Ramos (cell line): ENCODE data around the gene RIMS3.
"Not testable (repeated sequence)": the region's sequence is repeated elsewhere in the genome, so short reads cannot be mapped to it uniquely, and the experiment has no call there.

Source experiments
- in situ Hi-C: fragments of 300-500 bp; cut with MboI; formaldehyde crosslinking; loops from one replicate; pipeline ENCODE4 v1.14.3; 2022; ENCODE audit warnings: low sequenced_read_pairs; ENCODE audit not compliant: unreplicated experiment

The RIMS3 gene

GRCh38 chr1:40610156-40610555 is 55.3 kb downstream of the RIMS3 start:
- in situ Hi-C loops: loop anchor here (10.0 kb wide), 1 partner anchor 235 kb away; no protein-coding TSS in a partner anchor

- in situ Hi-C loops: no loop called here
Measured at GRCh38 chr1:40607921-40608320, 57.6 kb downstream of the RIMS3 start.

GRCh38 chr1:40606978-40607377 is 58.5 kb downstream of the RIMS3 start:
- in situ Hi-C loops: no loop called here

GRCh38 chr1:40606194-40606593 is 59.3 kb downstream of the RIMS3 start:
- in situ Hi-C loops: no loop called here

- in situ Hi-C loops: loop anchor here (10.0 kb wide), 1 partner anchor 255 kb away; no protein-coding TSS in a partner anchor
Measured at GRCh38 chr1:40599926-40600325, 65.6 kb downstream of the RIMS3 start.

- in situ Hi-C loops: loop anchor here (10.0 kb wide), 1 partner anchor 259 kb away; no protein-coding TSS in a partner anchor
Measured at GRCh38 chr1:40595623-40596022, 69.9 kb downstream of the RIMS3 start.

GRCh38 chr1:40594187-40594531 is 71.3 kb downstream of the RIMS3 start:
- in situ Hi-C loops: loop anchor here (10.0 kb wide), 1 partner anchor 261 kb away; no protein-coding TSS in a partner anchor

GRCh38 chr1:40593449-40594186 is 71.9 kb downstream of the RIMS3 start:
- in situ Hi-C loops: loop anchor here (10.0 kb wide), 1 partner anchor 261 kb away; no protein-coding TSS in a partner anchor

- in situ Hi-C loops: loop anchor here (10.0 kb wide), 1 partner anchor 263 kb away; no protein-coding TSS in a partner anchor
Measured at GRCh38 chr1:40592107-40592803, 73.2 kb downstream of the RIMS3 start.

GRCh38 chr1:40588586-40588985 is 76.9 kb downstream of the RIMS3 start:
- in situ Hi-C loops: no loop called here

- in situ Hi-C loops: no loop called here
Measured at GRCh38 chr1:40583980-40584379, 81.5 kb downstream of the RIMS3 start.

GRCh38 chr1:40582116-40582515 is 83.4 kb downstream of the RIMS3 start:
- in situ Hi-C loops: no loop called here

- in situ Hi-C loops: no loop called here
Measured at GRCh38 chr1:40575336-40575735, 90.1 kb downstream of the RIMS3 start.

GRCh38 chr1:40574805-40575204 is 90.7 kb downstream of the RIMS3 start:
- in situ Hi-C loops: not testable (repeated sequence)
